HL-60 (cell line): Measurements from ENCODE around the gene TMEM40.
A peak's percentile ranks its signal among the peaks of the same experiment; 100 is the strongest.

Source experiments
- DNase-seq, 2 experiments: peaks; one replicate each; pipeline ENCODE4 v3.0.0-alpha.2; 2010 to 2020; ENCODE audit warnings: low read depth in 1 of 2, low spot score in 1 of 2
- H3K27ac ChIP-seq: fragments of 250-450 bp; sonication (Bioruptor Pico); replicated peaks from 2 replicates; pipeline ENCODE4 v1.5.1; 2020; ENCODE audit warnings: mild to moderate bottlenecking, moderate library complexity
- H3K27me3 ChIP-seq: fragments of 250-450 bp; sonication (Bioruptor Pico); 2 replicates; pipeline ENCODE4 v1.5.1; 2021; ENCODE audit warnings: mild to moderate bottlenecking, moderate library complexity; ENCODE audit not compliant: insufficient read depth, poor library complexity, severe bottlenecking
- H3K4me3 ChIP-seq: replicated peaks from 2 replicates; pipeline ENCODE4 v1.5.1; 2011; ENCODE audit warnings: mild to moderate bottlenecking, control low read depth, low read length; ENCODE audit not compliant: insufficient read depth
- CTCF ChIP-seq: IDR thresholded peaks from one replicate; pipeline ENCODE4 v1.5.1; 2011; ENCODE audit warnings: low read length, control low read depth, inconsistent platforms; ENCODE audit not compliant: insufficient read depth
- GABPA ChIP-seq: IDR thresholded peaks from 2 replicates; pipeline ENCODE4 v1.6.1; 2012; ENCODE audit warnings: low read depth
- POLR2AphosphoS5 ChIP-seq: IDR thresholded peaks from 2 replicates; pipeline ENCODE4 v1.6.1; 2012; ENCODE audit warnings: low read depth
- REST ChIP-seq: IDR thresholded peaks from 2 replicates; pipeline ENCODE4 v1.6.1; 2012; ENCODE audit warnings: low read depth; ENCODE audit not compliant: insufficient replicate concordance
- SPI1 ChIP-seq: IDR thresholded peaks from 2 replicates; pipeline ENCODE4 v1.6.1; 2012; ENCODE audit warnings: low read depth, mild to moderate bottlenecking, borderline replicate concordance

TMEM40 gene

GRCh38 chr3:12707449-12707848 is 51.6 kb downstream of the TMEM40 start:
- Histone ChIP-seq H3K4me3 (no peak overlapping the region), H3K27me3 (no peaks in the 10 kb centered on the region), H3K27ac (no peak overlapping the region)
- DNase-seq, result peak; percentile 50 to 63
- TF ChIP-seq REST (no peak), CTCF (no peak), GABPA (no peak), POLR2AphosphoS5 (no peak), SPI1 (no peak)

GRCh38 chr3:12706504-12707253 is 52.4 kb downstream of the TMEM40 start:
- H3K27ac ChIP-seq, result no peak overlapping the region
- peak; percentile 29 to 84 for DNase-seq
- H3K27me3 ChIP-seq, result no peaks in the 10 kb centered on the region
- no peak overlapping the region for H3K4me3 ChIP-seq
- TF ChIP-seq CTCF (peak; percentile 96), REST (no peak)

- Histone ChIP-seq H3K27me3 (no peaks in the 10 kb centered on the region), H3K27ac (no peak overlapping the region), H3K4me3 (no peak overlapping the region)
- no peak for DNase-seq
- no peak for TF ChIP-seq SPI1
- no peak for TF ChIP-seq REST
- TF ChIP-seq CTCF, result no peak
- TF ChIP-seq POLR2AphosphoS5, result no peak
- TF ChIP-seq GABPA, result no peak
Observed at GRCh38 chr3:12705981-12706380, 53.1 kb downstream of the TMEM40 start.
